Naive thymus-derived CD8-positive, alpha-beta T cell (primary cell): ENCODE data around the gene IL9R. TPM values are rescaled to one million over a fixed set of nuclear protein-coding genes. Genes with fewer than 3 reads are reported as not detected.
"Not testable (repeated sequence)": the region's sequence is repeated elsewhere in the genome, so short reads cannot be mapped to it uniquely, and the experiment has no call there.

Experiments
- ATAC-seq, 2 donors: fragments of 150-1000 bp; cut with Tn5 transposase in 1 of 2; sonication (Bioruptor Pico), chemical (Tn5 transposase) in 1 of 2; 1 replicate in 1 of 2; 2 replicates in 1 of 2; pipeline ENCODE4 v1.10.0; 2021; ENCODE audit warnings: mild to moderate bottlenecking in 2 of 2, moderate library complexity in 2 of 2
- POLR2A ChIA-PET: fragments of 350-600 bp; sonication (Branson Sonifier 250); formaldehyde crosslinking; loops from one replicate; lab custom pipeline; 2021; ENCODE audit warnings: antibody characterized with exemption; lab: Charles Lee
- DNase-seq, 10 donors: peaks; one replicate each; pipeline versions ENCODE4 v3.0.0 to v3.0.0-alpha.2; 2020 to 2022
- H3K27ac Mint-ChIP-seq, 10 donors: one replicate each; pipeline ENCODE4 v1.8.0; 2020 to 2022; ENCODE audit warnings: mild to moderate bottlenecking in 10 of 10, mixed read lengths in 10 of 10, moderate library complexity in 4 of 10, inconsistent platforms in 1 of 10
- H3K27me3 Mint-ChIP-seq, 5 donors: one replicate each; pipeline ENCODE4 v1.8.0; 2021 to 2022; ENCODE audit warnings: mixed read lengths in 5 of 5
- H3K36me3 Mint-ChIP-seq, 3 donors: one replicate each; pipeline ENCODE4 v1.8.0; 2020 to 2022; ENCODE audit warnings: mixed read lengths in 3 of 3, mild to moderate bottlenecking in 2 of 3, inconsistent platforms in 1 of 3
- H3K4me1 Mint-ChIP-seq, 4 donors: one replicate each; pipeline ENCODE4 v1.8.0; 2021 to 2022; ENCODE audit warnings: mixed read lengths in 4 of 4
- H3K4me3 Mint-ChIP-seq, 10 donors: one replicate each; pipeline ENCODE4 v1.8.0; 2020 to 2022; ENCODE audit warnings: mild to moderate bottlenecking in 10 of 10, mixed read lengths in 10 of 10, moderate library complexity in 6 of 10, inconsistent platforms in 1 of 10
- H3K9me3 Mint-ChIP-seq, 9 donors: one replicate each; pipeline ENCODE4 v1.8.0; 2020 to 2022; ENCODE audit warnings: mixed read lengths in 9 of 9, mild to moderate bottlenecking in 3 of 9, inconsistent platforms in 1 of 9, moderate library complexity in 1 of 9
- polyA plus RNA-seq, 3 donors: library from polyadenylated mRNA; unstranded; fragments of 300-500 nt; fragmentation: Illumina TruSeq; gene quantifications; one replicate each; pipeline ENCODE4 v1.2.3, GENCODE V29; 2021
- total RNA-seq, 8 experiments: library from RNA in 2 of 8; stranded (reverse) in 2 of 8; gene quantifications; one replicate each; pipeline ENCODE4 v1.2.3 and lab custom pipeline; 2021 to 2026

The IL9R gene
- total and polyA plus RNA-seq, 5 experiments from 2014 or later, result 0.18 to 2.4 (median 0.87) TPM; not detected in 1

GRCh38 chrX:156000361-156000926, 2.9 kb downstream of the IL9R start:
- Mint-ChIP-seq H3K4me1 (peaks cover 17 to 49% (median 18%) of the 10 kb centered on the region in 4 donors), H3K27ac (peak overlapping the region in 1 of 10 donors; percentile 56), H3K27me3 (no peaks in the 10 kb centered on the region), H3K4me3 (peak overlapping the region in 2 of 10 donors; percentile 28 to 42), H3K9me3 (no peaks in the 10 kb centered on the region), H3K36me3 (no peaks in the 10 kb centered on the region)
- ATAC-seq (no peak), DNase-seq (no peak)
- POLR2A ChIA-PET, result no interaction called here

- H3K27ac Mint-ChIP-seq, result peak overlapping the region in 2 of 10 donors; percentile 31 to 81
- H3K4me1 Mint-ChIP-seq, result peaks cover 17 to 48% (median 18%) of the 10 kb centered on the region in 4 donors
- no peaks in the 10 kb centered on the region for H3K27me3 Mint-ChIP-seq
- ATAC-seq, result no peak
- POLR2A ChIA-PET, result no interaction called here
- no peak for DNase-seq
- H3K9me3 Mint-ChIP-seq, result no peaks in the 10 kb centered on the region
- peak overlapping the region in 3 of 10 donors; percentile 2 to 28 (median 4) for H3K4me3 Mint-ChIP-seq
- no peaks in the 10 kb centered on the region for H3K36me3 Mint-ChIP-seq
These were observed 3.6 kb downstream of the IL9R start for GRCh38 chrX:156001001-156001666.

GRCh38 chrX:156001667-156002021, 4.1 kb downstream of the IL9R start:
- POLR2A ChIA-PET, result no interaction called here
- H3K4me3 Mint-ChIP-seq, result peak overlapping the region in 3 of 10 donors; percentile 2 to 28 (median 4)
- ATAC-seq, result no peak
- peaks cover 15 to 46% (median 18%) of the 10 kb centered on the region in 4 donors for H3K4me1 Mint-ChIP-seq
- no peak for DNase-seq
- H3K9me3 Mint-ChIP-seq, result no peaks in the 10 kb centered on the region
- H3K36me3 Mint-ChIP-seq, result no peaks in the 10 kb centered on the region
- H3K27ac Mint-ChIP-seq, result peak overlapping the region in 2 of 10 donors; percentile 31 to 81
- H3K27me3 Mint-ChIP-seq, result no peaks in the 10 kb centered on the region

DNA sequence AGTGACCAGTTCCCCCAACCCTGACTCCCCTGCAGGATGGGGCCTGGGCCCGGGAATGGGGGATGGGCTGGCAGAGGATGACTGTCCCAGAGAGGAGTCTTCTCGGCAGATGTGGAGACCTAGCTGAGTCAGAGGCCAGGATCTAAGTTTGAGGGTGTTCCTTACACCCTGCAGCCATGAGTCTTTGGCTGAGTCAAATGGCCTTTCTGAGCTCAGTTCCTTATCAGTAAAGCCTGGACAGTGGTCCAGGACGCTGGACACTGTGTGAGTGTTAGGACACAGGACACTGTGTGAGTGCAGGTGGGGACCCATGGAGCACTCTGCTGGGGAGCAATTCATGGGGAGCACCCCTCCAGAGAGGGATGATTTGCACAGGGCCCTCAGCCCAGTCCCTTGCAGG, 5.0 kb downstream of the IL9R start:
- H3K36me3 Mint-ChIP-seq, result no peaks in the 10 kb centered on the region
- POLR2A ChIA-PET, result no interaction called here
- DNase-seq (no peak), ATAC-seq (no peak)
- H3K27ac Mint-ChIP-seq, result peak overlapping the region in 2 of 10 donors; percentile 17 to 27
- H3K27me3 Mint-ChIP-seq, result no peaks in the 10 kb centered on the region
- H3K4me3 Mint-ChIP-seq, result no peak overlapping the region
- H3K9me3 Mint-ChIP-seq, result no peaks in the 10 kb centered on the region
- H3K4me1 Mint-ChIP-seq, result peaks cover 10 to 40% (median 16%) of the 10 kb centered on the region in 4 donors

- no peak for DNase-seq
- Mint-ChIP-seq H3K9me3 (no peaks in the 10 kb centered on the region), H3K36me3 (no peaks in the 10 kb centered on the region), H3K27ac (peak overlapping the region in 3 of 10 donors; percentile 24 to 72 (median 53)), H3K4me1 (peaks cover 4 to 34% (median 10%) of the 10 kb centered on the region in 4 donors), H3K4me3 (no peak overlapping the region), H3K27me3 (no peaks in the 10 kb centered on the region)
- POLR2A ChIA-PET, result no interaction called here
- no peak for ATAC-seq
These were observed 6.1 kb downstream of the IL9R start for GRCh38 chrX:156003486-156004185.

GRCh38 chrX:156004256-156004655, 6.8 kb downstream of the IL9R start:
- peaks cover 4 to 34% (median 9%) of the 10 kb centered on the region in 4 donors for H3K4me1 Mint-ChIP-seq

GRCh38 chrX:156004740-156005139, 7.2 kb downstream of the IL9R start:
- Mint-ChIP-seq H3K4me3 (no peak overlapping the region), H3K9me3 (no peaks in the 10 kb centered on the region), H3K27me3 (no peaks in the 10 kb centered on the region), H3K27ac (peak overlapping the region in 1 of 10 donors; percentile 8), H3K4me1 (peaks cover 4 to 34% (median 9%) of the 10 kb centered on the region in 4 donors), H3K36me3 (no peaks in the 10 kb centered on the region)
- no peak for ATAC-seq
- DNase-seq, result no peak
- POLR2A ChIA-PET, result no interaction called here

More at GRCh38 chrX:156004256-156004655, 6.8 kb downstream of the IL9R start:
- ATAC-seq, result no peak
- POLR2A ChIA-PET, result no interaction called here
- Mint-ChIP-seq H3K4me3 (no peak overlapping the region), H3K27ac (peak overlapping the region in 1 of 10 donors; percentile 24), H3K9me3 (no peaks in the 10 kb centered on the region), H3K36me3 (no peaks in the 10 kb centered on the region), H3K27me3 (no peaks in the 10 kb centered on the region)
- DNase-seq, result no peak

DNA sequence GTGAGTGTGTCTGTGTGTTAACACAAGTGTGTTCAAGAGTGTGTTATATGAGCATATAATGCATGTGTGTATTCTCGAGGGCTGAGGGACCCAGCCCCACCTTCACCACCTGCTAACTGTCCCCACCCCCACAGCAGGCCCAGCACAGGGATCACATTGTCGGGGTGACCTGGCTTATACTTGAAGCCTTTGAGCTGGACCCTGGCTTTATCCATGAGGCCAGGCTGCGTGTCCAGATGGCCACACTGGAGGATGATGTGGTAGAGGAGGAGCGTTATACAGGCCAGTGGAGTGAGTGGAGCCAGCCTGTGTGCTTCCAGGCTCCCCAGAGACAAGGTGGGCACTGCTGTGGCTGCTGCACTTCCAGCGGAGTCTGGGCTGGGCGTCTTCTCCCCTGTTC, 7.6 kb downstream of the IL9R start:
- DNase-seq (no peak), ATAC-seq (no peak)
- Mint-ChIP-seq H3K27ac (no peak overlapping the region), H3K9me3 (no peaks in the 10 kb centered on the region), H3K27me3 (no peaks in the 10 kb centered on the region), H3K36me3 (no peaks in the 10 kb centered on the region), H3K4me3 (no peak overlapping the region), H3K4me1 (peaks cover 4 to 32% (median 9%) of the 10 kb centered on the region in 4 donors)
- POLR2A ChIA-PET, result no interaction called here

DNA sequence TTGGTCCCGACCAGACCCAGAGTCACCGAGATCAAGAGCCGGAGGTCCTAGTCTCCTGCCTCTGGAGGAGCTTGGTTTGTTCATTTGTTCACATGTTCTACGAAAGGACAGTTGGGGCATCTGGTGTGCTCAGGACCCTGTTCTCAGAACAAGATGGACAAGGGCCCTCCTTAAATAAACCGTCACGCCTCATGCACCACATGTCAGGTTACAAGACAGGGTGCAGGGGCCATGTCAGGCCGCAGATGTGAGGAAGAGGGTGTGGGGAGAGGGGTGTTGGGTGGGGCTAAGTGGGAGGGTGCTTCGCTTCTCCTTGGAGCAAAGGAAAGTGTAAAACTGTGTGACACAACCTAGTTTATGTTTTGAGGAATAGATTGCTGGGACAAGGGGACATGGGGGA, 9.0 kb downstream of the IL9R start:
- H3K9me3 Mint-ChIP-seq, ATAC-seq, POLR2A ChIA-PET, H3K27me3 Mint-ChIP-seq, DNase-seq, H3K4me3 Mint-ChIP-seq, H3K27ac Mint-ChIP-seq, H3K36me3 Mint-ChIP-seq: not testable (repeated sequence)
- peaks cover 2 to 20% (median 5%) of the 10 kb centered on the region in 4 donors for H3K4me1 Mint-ChIP-seq

GRCh38 chrX:156008379-156008778, 10.9 kb downstream of the IL9R start:
- H3K4me1 Mint-ChIP-seq, result peaks cover 0 to 13% (median 2%) of the 10 kb centered on the region in 4 donors
- H3K4me3 Mint-ChIP-seq, H3K9me3 Mint-ChIP-seq, DNase-seq, ATAC-seq, H3K27ac Mint-ChIP-seq, H3K27me3 Mint-ChIP-seq, POLR2A ChIA-PET, H3K36me3 Mint-ChIP-seq: not testable (repeated sequence)

GRCh38 chrX:156008915-156009314, 11.4 kb downstream of the IL9R start:
- POLR2A ChIA-PET, result no interaction called here
- Mint-ChIP-seq H3K36me3 (no peaks in the 10 kb centered on the region), H3K27me3 (no peaks in the 10 kb centered on the region), H3K4me1 (peaks cover 0 to 9% (median 2%) of the 10 kb centered on the region in 4 donors), H3K4me3 (no peak overlapping the region), H3K27ac (no peak overlapping the region), H3K9me3 (no peaks in the 10 kb centered on the region)
- no peak for ATAC-seq
- no peak for DNase-seq

DNA sequence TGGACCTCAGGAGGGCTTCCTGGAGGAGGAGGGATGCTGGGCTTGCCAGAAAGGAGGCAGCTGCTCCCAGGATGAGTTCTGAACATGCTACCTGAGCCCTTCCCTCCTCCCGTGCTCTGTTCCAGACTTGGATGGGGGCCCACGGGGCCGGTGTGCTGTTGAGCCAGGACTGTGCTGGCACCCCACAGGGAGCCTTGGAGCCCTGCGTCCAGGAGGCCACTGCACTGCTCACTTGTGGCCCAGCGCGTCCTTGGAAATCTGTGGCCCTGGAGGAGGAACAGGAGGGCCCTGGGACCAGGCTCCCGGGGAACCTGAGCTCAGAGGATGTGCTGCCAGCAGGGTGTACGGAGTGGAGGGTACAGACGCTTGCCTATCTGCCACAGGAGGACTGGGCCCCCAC, 12.2 kb downstream of the IL9R start:
- H3K4me1 Mint-ChIP-seq, DNase-seq, H3K9me3 Mint-ChIP-seq, H3K27me3 Mint-ChIP-seq, POLR2A ChIA-PET, H3K27ac Mint-ChIP-seq, H3K4me3 Mint-ChIP-seq, ATAC-seq, H3K36me3 Mint-ChIP-seq: not testable (repeated sequence)

DNA sequence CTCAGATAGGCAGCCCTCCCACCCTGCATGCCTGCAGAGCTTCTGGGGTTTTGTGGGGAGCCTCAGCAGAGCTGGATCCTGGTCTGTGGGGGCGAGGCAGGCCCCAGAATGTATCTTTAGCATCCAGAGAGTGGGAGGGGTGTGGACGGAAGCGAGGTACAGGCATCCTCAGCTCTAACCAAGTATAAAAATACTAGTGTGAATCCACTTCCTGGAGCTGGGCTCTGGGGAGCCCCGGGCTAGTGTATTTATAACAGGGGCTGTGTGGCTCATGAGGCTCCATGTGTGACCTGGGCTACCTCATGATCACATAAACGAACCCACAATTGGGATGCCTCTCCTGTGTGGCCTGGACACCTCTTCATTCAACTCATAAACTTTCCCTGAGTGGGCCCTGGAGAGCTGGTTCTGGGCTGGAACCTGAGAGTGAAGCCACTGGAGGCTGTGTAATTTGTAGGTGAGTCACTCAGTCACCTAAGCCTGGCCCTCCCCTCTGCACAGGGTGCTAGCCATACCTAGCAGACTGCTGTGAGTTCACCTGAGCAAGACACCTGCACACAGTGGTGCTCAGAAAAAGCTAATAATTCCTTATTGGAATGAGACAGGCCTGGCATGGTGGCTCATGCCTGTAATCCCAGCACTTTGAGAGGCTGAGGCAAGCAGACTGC, 15.9 kb downstream of the IL9R start:
- not testable (repeated sequence) for H3K27ac Mint-ChIP-seq

More for the DNA sequence above, 15.9 kb downstream of the IL9R start:
- H3K9me3 Mint-ChIP-seq, POLR2A ChIA-PET, DNase-seq, H3K4me3 Mint-ChIP-seq, H3K4me1 Mint-ChIP-seq, H3K27me3 Mint-ChIP-seq, H3K36me3 Mint-ChIP-seq: not testable (repeated sequence)
- ATAC-seq, result peak in 1 of 2 donors; percentile 73
